NCI-H1436 treated with DMSO at 0.1 percent for 48 hours (cell line): ENCODE data around the gene CLPSL1.

ENCODE experiments used
- DNase-seq: peaks from one replicate; lab custom pipeline; 2025; lab: John Stamatoyannopoulos, UW

CLPSL1 gene

GRCh38 chr6:35757456-35758123 is 23.2 kb upstream of the CLPSL1 start:
- no peak for DNase-seq

- no peak for DNase-seq
Observed at GRCh38 chr6:35759426-35759825, 21.4 kb upstream of the CLPSL1 start.

- DNase-seq, result no peak
Observed at GRCh38 chr6:35765739-35766138, 15.1 kb upstream of the CLPSL1 start.

- DNase-seq, result no peak
Observed at GRCh38 chr6:35769211-35769610, 11.6 kb upstream of the CLPSL1 start.

GRCh38 chr6:35771343-35771627 is 9.5 kb upstream of the CLPSL1 start:
- DNase-seq, result no peak

GRCh38 chr6:35774116-35774794 is 6.6 kb upstream of the CLPSL1 start:
- DNase-seq, result no peak

- no peak for DNase-seq
Observed at GRCh38 chr6:35775031-35775430, 5.8 kb upstream of the CLPSL1 start.

- no peak for DNase-seq
Observed at GRCh38 chr6:35776364-35777215, 4.2 kb upstream of the CLPSL1 start, which contains the start of gene CLPSL2. Gene CLPSL2, plus strand, starts transcription at chr6:35776598. Its CDS starts 21 bp downstream, at chr6:35776619.

- no peak for DNase-seq
Observed at GRCh38 chr6:35777356-35778102, 3.3 kb upstream of the CLPSL1 start.

GRCh38 chr6:35778437-35778836 is 2.4 kb upstream of the CLPSL1 start:
- DNase-seq, result no peak

- no peak for DNase-seq
Observed at GRCh38 chr6:35781290-35781689, 471 bp downstream of the CLPSL1 start.

- no peak for DNase-seq
Observed at GRCh38 chr6:35782424-35782823, 1.6 kb downstream of the CLPSL1 start.

- no peak for DNase-seq
Observed at GRCh38 chr6:35784200-35784599, 3.4 kb downstream of the CLPSL1 start.

- no peak for DNase-seq
Observed at GRCh38 chr6:35786272-35786671, 5.5 kb downstream of the CLPSL1 start.

- no peak for DNase-seq
Observed at GRCh38 chr6:35786810-35787209, 6.0 kb downstream of the CLPSL1 start.

- no peak for DNase-seq
Observed at GRCh38 chr6:35787266-35788218, 6.7 kb downstream of the CLPSL1 start.

GRCh38 chr6:35788423-35788982 is 7.7 kb downstream of the CLPSL1 start:
- DNase-seq, result no peak

- no peak for DNase-seq
Observed at GRCh38 chr6:35790683-35791082, 9.9 kb downstream of the CLPSL1 start.

GRCh38 chr6:35794536-35795452 is 14.0 kb downstream of the CLPSL1 start:
- DNase-seq, result no peak
